CD4-positive, alpha-beta T cell treated with Interleukin-17A for 4 hours (primary cell): Measurements from ENCODE around the gene SMG1.
"Not testable (repeated sequence)": the region's sequence is repeated elsewhere in the genome, so short reads cannot be mapped to it uniquely, and the experiment has no call there.

ENCODE experiments used
- DNase-seq: peaks from one replicate; pipeline ENCODE4 v3.0.0-alpha.2; 2020; ENCODE audit warnings: mixed read lengths

Gene SMG1

GRCh38 chr16:18757960-18758660 lies 168.1 kb downstream of the SMG1 start:
- DNase-seq: not testable (repeated sequence)

DNA sequence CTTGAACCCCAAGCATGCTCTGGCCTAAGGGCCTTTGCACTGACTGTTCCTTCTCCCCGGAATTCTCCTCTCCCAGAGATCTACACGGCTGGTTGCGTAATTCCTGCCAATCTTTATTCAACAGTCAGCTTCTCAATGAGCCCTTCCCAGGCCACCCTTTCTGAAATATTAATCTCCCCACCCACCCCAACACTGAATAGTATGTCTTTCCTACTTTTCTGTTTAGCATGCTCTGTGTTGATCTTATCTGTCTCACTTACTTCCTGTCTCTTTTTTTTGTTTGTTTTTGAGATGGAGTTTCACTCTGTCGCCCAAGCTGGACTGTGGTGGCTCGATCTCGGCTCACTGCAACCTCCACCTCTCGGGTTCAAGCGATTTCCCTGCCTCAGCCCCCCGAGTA lies 169.6 kb downstream of the SMG1 start:
- peak; percentile 5 for DNase-seq
